Suprapubic skin (tissue), 4 donors: Measurements from ENCODE around the gene CCNI. TPM values are rescaled to one million over a fixed set of nuclear protein-coding genes. Genes with fewer than 3 reads are reported as not detected.

Source experiments
- DNase-seq, 2 donors: peaks; one replicate each; pipeline ENCODE4 v3.0.0-alpha.2; 2019; ENCODE audit warnings: low spot score in 2 of 2
- H3K27ac ChIP-seq: fragments of 200-600 bp; sonication (generic); one replicate; pipeline ENCODE4 v1.5.1; 2019
- H3K27me3 ChIP-seq: fragments of 200-600 bp; sonication (generic); one replicate; pipeline ENCODE4 v1.5.1; 2019
- H3K36me3 ChIP-seq: fragments of 200-600 bp; sonication (generic); one replicate; pipeline ENCODE4 v1.5.1; 2019
- H3K4me1 ChIP-seq: fragments of 200-600 bp; sonication (generic); one replicate; pipeline ENCODE4 v1.5.1; 2019
- H3K4me3 ChIP-seq: fragments of 200-600 bp; sonication (generic); one replicate; pipeline ENCODE4 v1.5.1; 2019; ENCODE audit warnings: mild to moderate bottlenecking
- H3K9me3 ChIP-seq: fragments of 200-600 bp; sonication (generic); one replicate; pipeline ENCODE4 v1.5.1; 2019
- CTCF ChIP-seq, 2 donors: fragments of 200-600 bp in 1 of 2; fragments of 450-650 bp in 1 of 2; sonication (generic) in 1 of 2; IDR thresholded peaks; one replicate each; pipeline ENCODE4 v1.5.1; 2016 to 2019; ENCODE audit warnings: antibody characterized with exemption in 2 of 2, mild to moderate bottlenecking in 1 of 2, moderate library complexity in 1 of 2
- EP300 ChIP-seq: sonication (generic); formaldehyde crosslinking; IDR thresholded peaks from one replicate; pipeline ENCODE4 v1.6.1; 2017; ENCODE audit warnings: antibody characterized with exemption
- POLR2A ChIP-seq, 2 donors: fragments of 450-650 bp; IDR thresholded peaks; one replicate each; pipeline ENCODE4 v1.6.1; 2017; ENCODE audit warnings: antibody characterized with exemption in 2 of 2, mild to moderate bottlenecking in 2 of 2, moderate library complexity in 2 of 2
- POLR2AphosphoS5 ChIP-seq, 3 donors: sonication (generic); formaldehyde crosslinking; IDR thresholded peaks; one replicate each; pipeline ENCODE4 v1.6.1; 2017; ENCODE audit warnings: antibody characterized with exemption in 3 of 3
- WGBS: methylation state at CpG from one replicate; pipeline ENCODE4 v1.1.5; 2018; 5-methylcytosine and 5-hydroxymethylcytosine counted together
- total RNA-seq, 4 donors: library from RNA; depleted of rRNA; stranded (reverse); fragments of >200 nt; gene quantifications; one replicate each; pipeline ENCODE4 v1.1.0, GENCODE V29; 2016

Gene CCNI
- total RNA-seq, 4 donors from 2014 or later, result 166 to 256 (median 207) TPM

DNA sequence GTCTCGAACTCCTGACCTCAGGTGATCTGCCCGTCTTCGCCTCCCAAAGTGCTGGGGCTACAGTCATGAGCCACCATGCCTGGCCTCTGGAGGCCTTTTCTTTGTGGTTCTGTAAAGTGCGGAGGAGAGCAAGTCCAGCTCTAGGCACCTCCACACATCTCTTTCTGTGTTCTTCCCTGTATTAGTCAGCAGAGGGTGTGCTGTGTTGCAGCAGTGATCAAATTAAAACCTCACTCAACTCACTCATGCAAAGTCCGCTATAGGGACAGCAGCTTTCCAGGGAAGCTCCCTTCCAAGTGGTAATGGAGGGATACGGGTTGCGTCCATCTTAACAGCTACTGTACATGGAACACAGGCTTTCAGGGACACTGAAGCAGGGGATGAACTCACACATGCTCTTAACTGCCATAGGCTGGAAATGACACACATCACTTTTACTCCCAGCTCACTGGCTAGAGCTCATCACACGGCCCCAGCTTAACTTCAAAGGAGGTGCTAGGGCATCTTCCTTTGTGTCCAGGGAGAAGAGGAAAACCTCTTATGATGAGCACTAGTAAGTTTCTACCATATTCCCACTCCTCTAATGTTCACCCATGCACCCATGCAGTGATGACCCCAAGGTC, 45.2 kb upstream of the CCNI start:
- no peak for DNase-seq
- no peaks in the 10 kb centered on the region for H3K9me3 ChIP-seq
- H3K27me3 ChIP-seq, result no peaks in the 10 kb centered on the region
- H3K4me3 ChIP-seq, result no peak overlapping the region
- H3K36me3 ChIP-seq, result no peaks in the 10 kb centered on the region
- peaks cover 18% of the 10 kb centered on the region for H3K4me1 ChIP-seq
- no peak overlapping the region for H3K27ac ChIP-seq
- TF ChIP-seq POLR2A (IDR thresholded peaks at IDR 0.05) (no peak), CTCF (IDR thresholded peaks at IDR 0.05) (no peak), EP300 (no peak), POLR2AphosphoS5 (IDR thresholded peaks at IDR 0.05) (no peak)
- WGBS, result 84% methylated on average over 8 of the region's 8 CpGs

- no peak overlapping the region for H3K4me3 ChIP-seq
- no peaks in the 10 kb centered on the region for H3K9me3 ChIP-seq
- TF ChIP-seq CTCF (IDR thresholded peaks at IDR 0.05) (no peak), POLR2AphosphoS5 (IDR thresholded peaks at IDR 0.05) (no peak)
Measured at GRCh38 chr4:77117721-77118120, 41.9 kb upstream of the CCNI start.

DNA sequence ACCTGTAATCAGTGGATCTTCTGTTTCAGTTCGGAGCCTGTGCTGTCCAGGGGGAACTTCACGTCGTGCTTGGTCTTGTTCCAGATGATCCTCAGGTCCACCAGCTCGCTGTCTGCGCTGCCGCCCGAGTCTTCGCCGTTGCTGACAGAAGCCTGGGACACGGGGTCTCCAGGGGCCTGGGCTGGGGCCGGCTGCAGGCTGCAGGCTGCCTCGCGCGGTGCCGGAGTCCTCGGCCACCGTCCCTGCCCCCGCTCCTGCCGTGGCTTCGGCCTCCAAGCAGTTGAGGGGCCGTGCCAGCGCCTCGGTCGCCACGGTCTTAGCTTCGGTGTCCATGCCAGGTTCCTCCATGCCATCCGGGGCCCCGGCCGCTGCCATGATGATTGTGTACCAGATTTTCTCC, 37.3 kb upstream of the CCNI start:
- Histone ChIP-seq H3K36me3 (no peaks in the 10 kb centered on the region), H3K4me1 (no peaks in the 10 kb centered on the region), H3K27ac (no peak overlapping the region), H3K4me3 (no peak overlapping the region), H3K9me3 (no peaks in the 10 kb centered on the region), H3K27me3 (no peaks in the 10 kb centered on the region)
- TF ChIP-seq CTCF (IDR thresholded peaks at IDR 0.05) (no peak), POLR2AphosphoS5 (IDR thresholded peaks at IDR 0.05) (no peak), POLR2A (IDR thresholded peaks at IDR 0.05) (no peak), EP300 (no peak)
- no peak for DNase-seq
- WGBS, result 93% methylated on average over 29 of the region's 29 CpGs

More at GRCh38 chr4:77117721-77118120, 41.9 kb upstream of the CCNI start:
- Histone ChIP-seq H3K4me1 (peaks cover 7% of the 10 kb centered on the region), H3K36me3 (no peaks in the 10 kb centered on the region), H3K27ac (no peak overlapping the region), H3K27me3 (no peaks in the 10 kb centered on the region)
- DNase-seq, result no peak

DNA sequence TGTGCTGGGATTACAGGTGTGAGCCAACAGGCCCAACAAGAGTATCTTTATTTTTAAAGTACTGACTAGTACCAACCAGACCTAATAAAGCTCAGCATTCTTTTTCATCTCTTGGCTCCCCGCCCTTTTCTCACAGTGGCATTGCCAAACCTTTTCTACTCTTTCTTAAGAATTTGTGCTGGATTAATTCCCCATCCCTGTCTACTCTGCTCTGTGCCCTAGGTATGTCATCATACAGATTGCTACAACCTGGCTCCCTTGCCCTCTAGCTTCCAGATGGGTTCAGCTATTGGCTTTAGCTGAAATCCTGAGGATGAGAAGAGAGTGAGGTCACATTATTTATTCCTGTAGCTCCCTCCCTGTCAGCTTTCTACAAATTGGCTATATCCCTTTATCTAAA, 34.9 kb upstream of the CCNI start:
- H3K4me1 ChIP-seq, result peaks cover under 1% of the 10 kb centered on the region
- no peak overlapping the region for H3K27ac ChIP-seq
- DNase-seq, result no peak
- no peak overlapping the region for H3K4me3 ChIP-seq
- TF ChIP-seq POLR2A (IDR thresholded peaks at IDR 0.05), result no peak
- no peak for TF ChIP-seq CTCF (IDR thresholded peaks at IDR 0.05)
- TF ChIP-seq EP300, result no peak
- TF ChIP-seq POLR2AphosphoS5 (IDR thresholded peaks at IDR 0.05), result no peak
- no peaks in the 10 kb centered on the region for H3K9me3 ChIP-seq
- no peaks in the 10 kb centered on the region for H3K36me3 ChIP-seq
- no peaks in the 10 kb centered on the region for H3K27me3 ChIP-seq
- 39% methylated on average over 1 of the region's 1 CpG for WGBS

GRCh38 chr4:77104791-77105540, 29.2 kb upstream of the CCNI start:
- WGBS, result 20% methylated on average over 8 of the region's 8 CpGs
- Histone ChIP-seq H3K9me3 (no peaks in the 10 kb centered on the region), H3K36me3 (no peaks in the 10 kb centered on the region), H3K4me3 (no peak overlapping the region), H3K27me3 (no peaks in the 10 kb centered on the region), H3K27ac (peak overlapping the region; percentile 49), H3K4me1 (peaks cover 21% of the 10 kb centered on the region)
- TF ChIP-seq POLR2A (IDR thresholded peaks at IDR 0.05) (no peak), EP300 (no peak), POLR2AphosphoS5 (IDR thresholded peaks at IDR 0.05) (no peak), CTCF (IDR thresholded peaks at IDR 0.05) (no peak)
- peak; percentile 81 to 88 for DNase-seq
